ENCODE results near the gene TNFRSF11A. TPM values are rescaled to one million over a fixed set of nuclear protein-coding genes. Genes with fewer than 3 reads are reported as not detected.

The TNFRSF11A gene
- total RNA-seq, 1 donor from 2014 or later, result 3.9 TPM

DNA sequence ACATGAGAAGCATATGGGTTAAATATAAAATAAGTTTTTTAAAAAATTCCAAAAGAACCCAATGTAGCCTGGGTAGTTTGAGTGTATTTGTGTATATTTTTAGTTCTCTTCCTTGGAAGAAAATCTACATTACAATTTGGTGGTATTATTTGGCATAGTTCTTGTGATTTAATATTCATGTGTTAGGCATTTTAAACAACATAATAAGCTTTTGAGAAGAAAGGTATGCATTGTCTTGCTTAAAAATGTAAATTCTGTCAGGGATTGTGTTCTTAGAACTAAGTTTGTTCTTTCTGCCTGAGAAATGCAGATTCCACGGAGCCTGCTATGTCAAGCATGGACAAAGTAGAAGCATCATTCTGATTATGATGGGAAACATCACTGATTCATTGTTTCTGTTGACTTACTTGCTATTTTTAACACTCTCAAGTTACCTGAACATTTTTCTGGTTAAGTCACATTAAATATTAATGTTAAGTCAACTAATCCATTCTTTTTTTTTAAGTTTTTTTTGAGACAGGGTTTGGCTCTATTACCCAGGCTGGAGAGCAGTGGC, 49.4 kb downstream of the TNFRSF11A start:
- H3K27me3 ChIP-seq, result no peaks in the 10 kb centered on the region
- no peaks in the 10 kb centered on the region for H3K4me1 ChIP-seq
- no peak for DNase-seq (ENCODE audit: extremely low spot score in 2 of 2)
- TF ChIP-seq POLR2AphosphoS5 (IDR thresholded peaks at IDR 0.05; ENCODE audit: insufficient read depth in 1 of 2, low read depth in 1 of 2) (no peak), POLR2A (IDR thresholded peaks at IDR 0.05) (no peak), CTCF (IDR thresholded peaks at IDR 0.05) (no peak)
- no peak overlapping the region for H3K27ac ChIP-seq
- intact Hi-C loops (cut with DNase I), result no loop called here
- no peaks in the 10 kb centered on the region for H3K9me3 ChIP-seq
- no peaks in the 10 kb centered on the region for H3K36me3 ChIP-seq
- H3K4me3 ChIP-seq, result no peak overlapping the region

DNA sequence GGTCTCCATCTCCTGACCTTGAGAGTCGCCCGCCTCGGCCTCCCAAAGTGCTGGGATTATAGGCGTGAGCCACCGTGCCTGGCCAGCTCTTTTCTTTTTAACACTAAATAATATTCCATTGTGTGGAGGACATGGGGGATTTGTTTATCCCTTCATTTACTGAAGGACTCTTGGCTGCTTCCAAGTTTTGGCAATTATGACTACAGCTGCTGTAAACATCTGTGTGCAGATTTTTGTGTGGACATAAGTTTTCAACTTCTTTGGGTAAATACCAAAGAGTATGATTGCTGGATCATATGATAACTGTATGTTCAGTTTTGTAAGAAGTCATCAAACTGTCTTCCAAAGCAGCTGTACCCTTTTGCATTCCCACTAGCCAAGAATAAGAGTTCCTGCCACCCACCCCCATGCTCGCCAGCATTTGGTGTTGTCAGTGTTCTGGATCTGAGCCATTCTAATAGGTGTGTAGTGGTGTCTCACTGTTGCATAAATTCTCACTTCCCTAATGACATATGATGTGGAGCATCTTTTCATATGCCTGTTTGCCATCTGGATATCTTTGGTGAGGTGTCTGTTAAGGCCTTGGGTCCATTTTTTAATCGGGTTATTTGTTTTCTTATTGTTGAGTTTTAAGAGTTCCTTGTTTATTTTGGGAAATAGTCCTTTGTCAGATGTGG, 52.2 kb downstream of the TNFRSF11A start:
- TF ChIP-seq POLR2A (IDR thresholded peaks at IDR 0.05) (no peak), CTCF (IDR thresholded peaks at IDR 0.05) (no peak), POLR2AphosphoS5 (IDR thresholded peaks at IDR 0.05; ENCODE audit: insufficient read depth in 1 of 2, low read depth in 1 of 2) (no peak)
- DNase-seq (ENCODE audit: extremely low spot score in 2 of 2), result no peak
- no peaks in the 10 kb centered on the region for H3K27me3 ChIP-seq
- no peak overlapping the region for H3K27ac ChIP-seq
- intact Hi-C loops (cut with DNase I), result no loop called here
- H3K4me1 ChIP-seq, result no peaks in the 10 kb centered on the region
- no peak overlapping the region for H3K4me3 ChIP-seq
- no peaks in the 10 kb centered on the region for H3K36me3 ChIP-seq
- no peaks in the 10 kb centered on the region for H3K9me3 ChIP-seq

DNA sequence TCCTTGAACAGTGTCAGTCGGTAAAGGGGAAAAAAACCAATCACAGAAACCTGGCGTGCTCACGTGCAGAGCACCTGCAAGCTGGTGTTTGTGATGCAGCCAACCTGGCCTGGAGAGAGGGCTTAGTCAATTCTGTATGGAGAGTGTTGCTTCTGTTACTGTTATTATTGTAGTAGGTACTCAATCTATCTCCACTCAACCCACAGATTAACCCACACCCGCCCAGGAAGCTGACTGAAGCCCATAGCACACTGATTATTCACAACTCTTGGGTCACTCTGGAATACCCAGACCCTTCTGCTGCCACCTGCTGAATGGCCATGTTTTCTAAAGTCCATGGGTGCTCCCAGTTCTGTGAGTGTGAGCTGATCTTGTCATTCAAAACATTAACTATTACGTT, 53.9 kb downstream of the TNFRSF11A start:
- no peaks in the 10 kb centered on the region for H3K27me3 ChIP-seq
- no peak for TF ChIP-seq POLR2AphosphoS5 (IDR thresholded peaks at IDR 0.05; ENCODE audit: insufficient read depth in 1 of 2, low read depth in 1 of 2)
- no peak for TF ChIP-seq POLR2A (IDR thresholded peaks at IDR 0.05)
- no peak for TF ChIP-seq CTCF (IDR thresholded peaks at IDR 0.05)
- intact Hi-C loops (cut with DNase I), result no loop called here

DNA sequence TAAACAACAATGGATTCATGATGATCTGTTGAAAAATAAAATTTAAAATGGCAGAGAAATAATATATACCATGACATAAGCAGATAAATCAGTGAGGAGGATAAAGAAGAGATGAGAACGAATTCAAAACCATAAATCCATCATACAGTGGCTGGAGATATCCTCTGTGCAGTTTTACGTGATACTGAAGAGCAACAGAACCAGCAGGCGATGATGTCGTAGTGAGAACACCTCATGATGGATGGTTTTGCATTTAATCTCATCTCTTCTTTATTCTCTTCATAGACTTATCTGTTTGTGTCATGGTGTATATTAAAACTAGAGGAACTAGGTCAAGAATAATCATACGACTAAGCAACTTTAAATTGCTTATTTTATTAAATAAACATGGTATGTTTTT, 56.3 kb downstream of the TNFRSF11A start:
- Histone ChIP-seq H3K4me3 (no peak overlapping the region), H3K4me1 (no peaks in the 10 kb centered on the region), H3K27me3 (no peaks in the 10 kb centered on the region), H3K36me3 (no peaks in the 10 kb centered on the region), H3K27ac (no peak overlapping the region), H3K9me3 (no peaks in the 10 kb centered on the region)
- intact Hi-C loops (cut with DNase I), result no loop called here
- TF ChIP-seq POLR2AphosphoS5 (IDR thresholded peaks at IDR 0.05; ENCODE audit: insufficient read depth in 1 of 2, low read depth in 1 of 2) (no peak), CTCF (IDR thresholded peaks at IDR 0.05) (no peak), POLR2A (IDR thresholded peaks at IDR 0.05) (no peak)
- no peak for DNase-seq (ENCODE audit: extremely low spot score in 2 of 2)

More for the DNA sequence above, 53.9 kb downstream of the TNFRSF11A start:
- Histone ChIP-seq H3K4me1 (no peaks in the 10 kb centered on the region), H3K36me3 (no peaks in the 10 kb centered on the region), H3K9me3 (no peaks in the 10 kb centered on the region), H3K27ac (no peak overlapping the region), H3K4me3 (no peak overlapping the region)
- DNase-seq (ENCODE audit: extremely low spot score in 2 of 2), result no peak

- H3K27ac ChIP-seq, result no peak overlapping the region
- TF ChIP-seq POLR2A (IDR thresholded peaks at IDR 0.05) (no peak), CTCF (IDR thresholded peaks at IDR 0.05) (no peak), POLR2AphosphoS5 (IDR thresholded peaks at IDR 0.05; ENCODE audit: insufficient read depth in 1 of 2, low read depth in 1 of 2) (no peak)
- no peaks in the 10 kb centered on the region for H3K36me3 ChIP-seq
- no peaks in the 10 kb centered on the region for H3K4me1 ChIP-seq
- intact Hi-C loops (cut with DNase I), result no loop called here
- H3K27me3 ChIP-seq, result no peaks in the 10 kb centered on the region
- no peak for DNase-seq (ENCODE audit: extremely low spot score in 2 of 2)
- H3K4me3 ChIP-seq, result peak overlapping the region in 1 of 2 donors; percentile 18
- no peaks in the 10 kb centered on the region for H3K9me3 ChIP-seq
Measured at GRCh38 chr18:62384068-62384467, 59.0 kb downstream of the TNFRSF11A start.
